Fibroblast of lung (primary cell): ENCODE measurements around the gene TF.

Experiments
- EZH2 ChIP-seq: IDR thresholded peaks from 2 replicates; pipeline ENCODE4 v1.5.1; 2012; ENCODE audit warnings: low read length, control low read depth, mild to moderate bottlenecking; ENCODE audit errors: missing control alignments
- TF ChIP-seq, protein P1 (sequence below), 2 donors: IDR thresholded peaks in 1 of 2; conservative IDR thresholded peaks in 1 of 2; 1 replicate in 1 of 2; 2 replicates in 1 of 2; pipeline ENCODE4 v1.5.1; 2011 to 2012; ENCODE audit warnings: low read length in 2 of 2, control low read depth in 1 of 2, inconsistent platforms in 1 of 2, low read depth in 1 of 2, mild to moderate bottlenecking in 1 of 2

DNA sequence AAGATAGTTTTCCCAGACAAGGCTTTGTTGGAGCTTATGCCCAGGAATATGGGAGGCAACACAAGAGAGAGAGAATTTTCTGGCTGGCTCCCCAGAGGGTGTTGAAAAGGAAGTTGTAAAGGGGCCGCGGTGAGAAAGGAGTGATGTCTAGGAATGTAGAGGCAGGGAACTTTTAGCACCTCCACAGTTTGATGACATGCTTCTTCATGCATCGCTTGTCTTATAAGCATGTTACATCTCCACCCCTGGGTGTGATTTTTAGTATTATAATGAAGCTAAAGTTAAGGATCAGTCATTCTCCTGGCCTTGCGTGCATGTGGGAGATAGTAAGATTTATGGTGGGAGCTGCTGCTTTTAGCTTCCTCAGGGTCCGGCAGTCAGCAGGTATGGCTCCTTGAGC is 32.8 kb upstream of the TF start:
- TF ChIP-seq, protein P1, sequence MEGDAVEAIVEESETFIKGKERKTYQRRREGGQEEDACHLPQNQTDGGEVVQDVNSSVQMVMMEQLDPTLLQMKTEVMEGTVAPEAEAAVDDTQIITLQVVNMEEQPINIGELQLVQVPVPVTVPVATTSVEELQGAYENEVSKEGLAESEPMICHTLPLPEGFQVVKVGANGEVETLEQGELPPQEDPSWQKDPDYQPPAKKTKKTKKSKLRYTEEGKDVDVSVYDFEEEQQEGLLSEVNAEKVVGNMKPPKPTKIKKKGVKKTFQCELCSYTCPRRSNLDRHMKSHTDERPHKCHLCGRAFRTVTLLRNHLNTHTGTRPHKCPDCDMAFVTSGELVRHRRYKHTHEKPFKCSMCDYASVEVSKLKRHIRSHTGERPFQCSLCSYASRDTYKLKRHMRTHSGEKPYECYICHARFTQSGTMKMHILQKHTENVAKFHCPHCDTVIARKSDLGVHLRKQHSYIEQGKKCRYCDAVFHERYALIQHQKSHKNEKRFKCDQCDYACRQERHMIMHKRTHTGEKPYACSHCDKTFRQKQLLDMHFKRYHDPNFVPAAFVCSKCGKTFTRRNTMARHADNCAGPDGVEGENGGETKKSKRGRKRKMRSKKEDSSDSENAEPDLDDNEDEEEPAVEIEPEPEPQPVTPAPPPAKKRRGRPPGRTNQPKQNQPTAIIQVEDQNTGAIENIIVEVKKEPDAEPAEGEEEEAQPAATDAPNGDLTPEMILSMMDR (conservative IDR thresholded peaks at IDR 0.05 in 1 of 2, IDR thresholded peaks at IDR 0.05 in 1 of 2; ENCODE audit: low read depth in 1 of 2, low read length in 2 of 2): no peak
- no peak for TF ChIP-seq EZH2
